ENCODE measurements around the gene CCL25.
"Not testable (repeated sequence)": the region's sequence is repeated elsewhere in the genome, so short reads cannot be mapped to it uniquely, and the experiment has no call there.

CCL25 gene

DNA sequence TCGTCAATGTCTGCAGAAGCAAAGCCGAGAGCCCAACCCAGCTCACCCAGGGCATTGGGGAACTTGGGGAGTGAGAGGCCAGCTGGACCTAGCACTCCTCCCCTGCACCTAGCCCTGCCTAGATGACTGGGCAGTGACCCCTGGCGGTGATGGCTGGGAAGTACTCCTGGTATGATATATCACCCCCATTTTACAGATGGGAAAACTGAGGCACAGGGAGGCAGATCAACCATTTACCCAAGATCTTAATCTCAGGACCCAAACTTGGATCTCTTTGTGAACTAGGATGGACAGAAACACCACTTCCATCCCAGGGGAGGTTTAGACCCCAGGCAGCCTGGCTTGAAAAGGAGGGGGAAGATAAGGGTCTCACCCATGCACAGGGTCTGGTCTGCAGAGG is 43.5 kb downstream of the CCL25 start (continued):
- TF ChIP-seq ZNF548 (tag by site-specific recombination; IDR thresholded peaks at IDR 0.05): no peak
- TF ChIP-seq, protein P1, sequence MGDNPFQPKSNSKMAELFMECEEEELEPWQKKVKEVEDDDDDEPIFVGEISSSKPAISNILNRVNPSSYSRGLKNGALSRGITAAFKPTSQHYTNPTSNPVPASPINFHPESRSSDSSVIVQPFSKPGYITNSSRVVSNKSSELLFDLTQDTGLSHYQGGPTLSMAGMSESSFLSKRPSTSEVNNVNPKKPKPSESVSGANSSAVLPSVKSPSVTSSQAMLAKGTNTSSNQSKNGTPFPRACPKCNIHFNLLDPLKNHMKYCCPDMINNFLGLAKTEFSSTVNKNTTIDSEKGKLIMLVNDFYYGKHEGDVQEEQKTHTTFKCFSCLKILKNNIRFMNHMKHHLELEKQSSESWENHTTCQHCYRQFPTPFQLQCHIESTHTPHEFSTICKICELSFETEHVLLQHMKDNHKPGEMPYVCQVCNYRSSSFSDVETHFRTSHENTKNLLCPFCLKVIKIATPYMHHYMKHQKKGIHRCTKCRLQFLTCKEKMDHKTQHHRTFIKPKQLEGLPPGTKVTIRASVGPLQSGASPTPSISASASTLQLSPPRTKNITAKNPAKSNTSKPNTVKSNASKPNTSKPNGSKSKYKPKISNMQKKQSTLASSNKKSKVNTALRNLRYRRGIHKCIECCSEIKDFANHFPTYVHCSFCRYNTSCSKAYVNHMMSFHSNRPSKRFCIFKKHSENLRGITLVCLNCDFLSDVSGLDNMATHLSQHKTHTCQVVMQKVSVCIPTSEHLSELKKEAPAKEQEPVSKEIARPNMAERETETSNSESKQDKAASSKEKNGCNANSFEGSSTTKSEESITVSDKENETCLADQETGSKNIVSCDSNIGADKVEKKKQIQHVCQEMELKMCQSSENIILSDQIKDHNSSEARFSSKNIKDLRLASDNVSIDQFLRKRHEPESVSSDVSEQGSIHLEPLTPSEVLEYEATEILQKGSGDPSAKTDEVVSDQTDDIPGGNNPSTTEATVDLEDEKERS (tag by site-specific recombination; IDR thresholded peaks at IDR 0.05): no peak

DNA sequence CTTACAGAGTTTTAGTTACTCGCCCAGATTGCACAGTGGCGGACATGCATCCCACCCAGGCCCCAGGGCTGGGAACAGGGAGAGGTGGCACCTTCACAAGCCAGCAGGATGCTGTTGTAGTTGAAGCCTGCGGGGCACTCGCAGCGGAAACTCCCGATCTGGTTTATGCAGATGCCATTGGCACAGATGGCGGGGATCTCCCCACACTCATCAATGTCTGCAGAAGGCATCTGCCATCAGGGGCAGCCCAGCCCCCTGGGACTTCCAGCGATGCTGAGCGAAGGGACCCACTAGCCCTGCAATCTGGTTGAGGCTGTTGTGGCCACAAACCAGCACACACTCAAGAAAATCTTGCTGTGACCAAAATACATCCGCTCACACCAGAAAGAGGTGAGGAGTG is 44.6 kb downstream of the CCL25 start:
- Histone ChIP-seq H3K4me3 (ENCODE audit: low read depth, low read length) (no peak overlapping the region), H3K27ac (ENCODE audit: extremely low read depth, low read depth, low read length) (no peak overlapping the region), H3K9me3 (ENCODE audit: control insufficient read depth, insufficient read depth, low read depth, low read length) (no peaks in the 10 kb centered on the region), H3K36me3 (ENCODE audit: control insufficient read depth in 2 of 2, insufficient read depth in 1 of 2, low read length in 2 of 2) (no peaks in the 10 kb centered on the region), H3K4me1 (ENCODE audit: control insufficient read depth, insufficient read depth, low read length) (no peaks in the 10 kb centered on the region)
- CTCF ChIA-PET: no interaction called here
- no peak for TF ChIP-seq ZNF629 (tag by site-specific recombination; IDR thresholded peaks at IDR 0.05)
- TF ChIP-seq ZNF214 (tag by site-specific recombination; IDR thresholded peaks at IDR 0.05; ENCODE audit: borderline replicate concordance): no peak
- POLR2A ChIA-PET: no interaction called here

DNA sequence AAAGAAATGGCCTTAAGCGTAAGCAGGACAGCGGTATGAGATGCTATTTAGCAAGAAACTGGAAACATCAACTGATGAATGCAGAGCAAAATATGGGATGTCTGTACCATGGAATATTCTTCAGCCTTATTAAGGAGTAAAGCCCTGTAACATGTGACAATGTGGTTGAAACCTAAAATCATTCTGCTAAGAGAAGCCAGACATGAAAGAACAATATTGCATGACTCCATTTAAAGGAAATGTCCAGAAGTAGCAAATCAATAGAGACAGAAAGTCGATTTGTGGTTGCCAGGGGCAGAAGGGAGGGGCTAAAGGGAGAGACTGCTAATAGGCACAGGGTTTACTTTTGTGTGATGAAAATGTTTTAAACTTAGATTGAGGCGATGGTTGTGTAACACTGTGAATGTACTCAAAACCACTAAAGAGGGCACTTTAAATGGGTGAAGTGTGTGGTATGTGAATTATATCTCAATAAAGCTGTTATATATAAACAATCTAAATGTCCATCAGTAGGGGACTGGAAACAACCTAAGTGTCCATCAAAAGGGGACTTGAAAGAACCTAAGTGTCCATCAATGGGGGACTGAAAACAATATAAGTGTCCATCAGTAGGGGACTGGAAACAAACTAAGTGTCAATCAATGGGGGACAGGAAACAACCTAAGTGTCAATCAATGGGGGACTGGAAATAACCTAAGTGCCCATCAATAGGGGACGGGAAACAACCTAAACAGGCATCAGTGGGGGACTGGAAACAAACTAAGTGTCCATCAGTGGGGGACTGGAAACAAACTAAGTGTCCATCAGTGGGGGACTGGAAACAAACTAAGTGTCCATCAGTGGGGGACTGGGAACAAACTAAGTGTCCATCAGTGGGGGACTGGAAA is 45.4 kb downstream of the CCL25 start:
- CTCF ChIA-PET: interaction anchor here (0.7 kb wide), 1 partner anchor 1011 kb away, joined by 3 read pairs; no protein-coding TSS in a partner anchor
- Histone ChIP-seq H3K9me3 (ENCODE audit: control insufficient read depth, insufficient read depth, low read depth, low read length) (no peaks in the 10 kb centered on the region), H3K27ac (ENCODE audit: extremely low read depth, low read depth, low read length) (no peak overlapping the region), H3K4me1 (ENCODE audit: control insufficient read depth, insufficient read depth, low read length) (no peaks in the 10 kb centered on the region), H3K4me3 (ENCODE audit: low read depth, low read length) (no peak overlapping the region), H3K36me3 (ENCODE audit: control insufficient read depth in 2 of 2, insufficient read depth in 1 of 2, low read length in 2 of 2) (no peaks in the 10 kb centered on the region)
- TF ChIP-seq MZF1 (tag by site-specific recombination; IDR thresholded peaks at IDR 0.05; ENCODE audit: borderline replicate concordance) (peak; percentile 96), ZNF157 (tag by site-specific recombination; IDR thresholded peaks at IDR 0.05) (no peak), ZNF10 (tag by site-specific recombination; IDR thresholded peaks at IDR 0.05) (0 out of 2 replicates have a peak, but pooled peaks have one; percentile 26)
- POLR2A ChIA-PET: no interaction called here

DNA sequence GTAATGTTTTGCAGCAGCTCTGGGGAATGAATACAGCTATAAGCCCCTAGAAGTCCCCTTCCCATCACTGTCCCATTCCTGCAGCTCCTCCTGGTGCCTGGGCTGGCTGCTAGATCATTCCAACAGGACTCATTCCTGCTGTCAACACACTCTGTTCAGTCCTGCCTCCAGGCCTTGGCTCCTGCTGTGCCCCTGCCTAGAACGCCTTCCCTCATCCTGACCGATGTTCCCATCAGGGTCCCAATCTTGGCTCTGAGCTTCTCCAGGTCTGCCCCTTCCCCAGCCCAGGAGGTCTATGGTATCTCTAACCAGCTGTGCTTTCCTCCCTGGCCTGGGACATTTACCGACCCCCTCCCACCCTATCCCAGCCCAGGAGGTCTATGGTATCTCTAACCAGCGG is 48.8 kb downstream of the CCL25 start:
- Histone ChIP-seq H3K9me3 (ENCODE audit: control insufficient read depth, insufficient read depth, low read depth, low read length) (no peaks in the 10 kb centered on the region), H3K4me3 (ENCODE audit: low read depth, low read length) (no peak overlapping the region), H3K4me1 (ENCODE audit: control insufficient read depth, insufficient read depth, low read length) (no peaks in the 10 kb centered on the region), H3K36me3 (ENCODE audit: control insufficient read depth in 2 of 2, insufficient read depth in 1 of 2, low read length in 2 of 2) (no peaks in the 10 kb centered on the region), H3K27ac (ENCODE audit: extremely low read depth, low read depth, low read length) (no peak overlapping the region)
- TF ChIP-seq IKZF3 (tag by site-specific recombination; IDR thresholded peaks at IDR 0.05): no peak
- TF ChIP-seq ZIC2 (tag by site-specific recombination; IDR thresholded peaks at IDR 0.05): peak; percentile 71
- CTCF ChIA-PET: interaction anchor here (0.6 kb wide), 2 partner anchors 133 to 393 kb away, joined by 3 read pairs; no protein-coding TSS in a partner anchor
- POLR2A ChIA-PET: no interaction called here

DNA sequence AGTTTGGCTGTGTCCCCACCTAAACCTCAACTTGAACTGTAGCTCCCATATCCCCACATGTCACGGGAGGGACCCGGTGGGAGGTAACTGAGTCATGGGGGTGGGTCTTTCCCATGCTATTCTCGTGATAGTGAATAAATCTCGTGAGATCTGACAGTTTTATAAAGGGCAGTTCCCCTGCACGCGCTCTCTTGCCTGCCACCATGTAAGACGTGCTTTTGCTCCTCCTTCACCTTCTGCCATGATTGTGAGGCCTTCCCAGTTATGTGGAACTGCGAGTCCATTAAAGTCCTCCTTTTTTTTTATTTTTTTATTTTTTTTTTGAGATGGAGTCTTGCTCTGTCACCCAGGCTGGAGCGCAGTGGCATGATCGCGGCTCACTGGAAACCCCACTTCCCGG is 49.4 kb downstream of the CCL25 start:
- H3K4me3 ChIP-seq (ENCODE audit: low read depth, low read length); POLR2A ChIA-PET; CTCF ChIA-PET: not testable (repeated sequence)

More for the DNA sequence above, 49.4 kb downstream of the CCL25 start:
- TF ChIP-seq KLF1 (tag by site-specific recombination; IDR thresholded peaks at IDR 0.05): 0 out of 2 replicates have a peak, but pooled peaks have one; percentile 18
- H3K36me3 ChIP-seq (ENCODE audit: control insufficient read depth in 2 of 2, insufficient read depth in 1 of 2, low read length in 2 of 2); H3K9me3 ChIP-seq (ENCODE audit: control insufficient read depth, insufficient read depth, low read depth, low read length); H3K4me1 ChIP-seq (ENCODE audit: control insufficient read depth, insufficient read depth, low read length); H3K27ac ChIP-seq (ENCODE audit: extremely low read depth, low read depth, low read length): not testable (repeated sequence)

All from HEK293 (cell line).